Endothelial cell (in vitro differentiated cells): Measurements from ENCODE around the gene PTPN14. TPM values are rescaled to one million over a fixed set of nuclear protein-coding genes. Genes with fewer than 3 reads are reported as not detected.

ENCODE experiments used
- DNase-seq: peaks from one replicate; pipeline ENCODE4 v3.0.0; 2021; ENCODE audit warnings: low spot score
- H3K27ac Mint-ChIP-seq: one replicate; pipeline ENCODE4 v1.8.0; 2021; ENCODE audit warnings: mixed read lengths, inconsistent platforms; ENCODE audit not compliant: unreplicated experiment
- H3K27me3 Mint-ChIP-seq: one replicate; pipeline ENCODE4 v1.8.0; 2021; ENCODE audit warnings: mild to moderate bottlenecking, moderate library complexity, mixed read lengths, inconsistent platforms; ENCODE audit not compliant: unreplicated experiment
- H3K36me3 Mint-ChIP-seq: one replicate; pipeline ENCODE4 v1.8.0; 2021; ENCODE audit warnings: mild to moderate bottlenecking, low read depth, mixed read lengths, inconsistent platforms; ENCODE audit not compliant: unreplicated experiment
- H3K4me1 Mint-ChIP-seq: one replicate; pipeline ENCODE4 v1.8.0; 2021; ENCODE audit warnings: mild to moderate bottlenecking, mixed read lengths, inconsistent platforms; ENCODE audit not compliant: unreplicated experiment
- H3K4me3 Mint-ChIP-seq: one replicate; pipeline ENCODE4 v1.8.0; 2021; ENCODE audit warnings: mild to moderate bottlenecking, mixed read lengths, inconsistent platforms; ENCODE audit not compliant: unreplicated experiment
- H3K9me3 Mint-ChIP-seq: one replicate; pipeline ENCODE4 v1.8.0; 2021; ENCODE audit warnings: mixed read lengths, inconsistent platforms; ENCODE audit not compliant: unreplicated experiment
- total RNA-seq: library from RNA; stranded (reverse); fragmentation: NEBNext Ultra II Directional; extraction: Animal tissue kit (Norgen Biotek cat#: 25700); gene quantifications from one replicate; pipeline ENCODE4 v1.2.1, GENCODE V29; 2021; ENCODE audit not compliant: unreplicated experiment
- TF ChIP-seq, protein P1 (sequence below): fragments of 200-600 bp; sonication (generic); IDR thresholded peaks from one replicate; pipeline ENCODE4 v1.5.0; 2021; ENCODE audit warnings: antibody characterized with exemption; ENCODE audit not compliant: unreplicated experiment

PTPN14 gene
- total RNA-seq, 1 donor from 2014 or later = 46.3 TPM

- TF ChIP-seq, protein P1, sequence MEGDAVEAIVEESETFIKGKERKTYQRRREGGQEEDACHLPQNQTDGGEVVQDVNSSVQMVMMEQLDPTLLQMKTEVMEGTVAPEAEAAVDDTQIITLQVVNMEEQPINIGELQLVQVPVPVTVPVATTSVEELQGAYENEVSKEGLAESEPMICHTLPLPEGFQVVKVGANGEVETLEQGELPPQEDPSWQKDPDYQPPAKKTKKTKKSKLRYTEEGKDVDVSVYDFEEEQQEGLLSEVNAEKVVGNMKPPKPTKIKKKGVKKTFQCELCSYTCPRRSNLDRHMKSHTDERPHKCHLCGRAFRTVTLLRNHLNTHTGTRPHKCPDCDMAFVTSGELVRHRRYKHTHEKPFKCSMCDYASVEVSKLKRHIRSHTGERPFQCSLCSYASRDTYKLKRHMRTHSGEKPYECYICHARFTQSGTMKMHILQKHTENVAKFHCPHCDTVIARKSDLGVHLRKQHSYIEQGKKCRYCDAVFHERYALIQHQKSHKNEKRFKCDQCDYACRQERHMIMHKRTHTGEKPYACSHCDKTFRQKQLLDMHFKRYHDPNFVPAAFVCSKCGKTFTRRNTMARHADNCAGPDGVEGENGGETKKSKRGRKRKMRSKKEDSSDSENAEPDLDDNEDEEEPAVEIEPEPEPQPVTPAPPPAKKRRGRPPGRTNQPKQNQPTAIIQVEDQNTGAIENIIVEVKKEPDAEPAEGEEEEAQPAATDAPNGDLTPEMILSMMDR = no peak
- peak overlapping the region; percentile 57 for H3K27ac Mint-ChIP-seq
- no peaks in the 10 kb centered on the region for H3K36me3 Mint-ChIP-seq
- H3K4me1 Mint-ChIP-seq = peaks cover 43% of the 10 kb centered on the region
- no peaks in the 10 kb centered on the region for H3K9me3 Mint-ChIP-seq
- no peak for DNase-seq
- no peaks in the 10 kb centered on the region for H3K27me3 Mint-ChIP-seq
- H3K4me3 Mint-ChIP-seq = no peak overlapping the region
Observed at GRCh38 chr1:214440219-214440965, 111.0 kb downstream of the PTPN14 start.

DNA sequence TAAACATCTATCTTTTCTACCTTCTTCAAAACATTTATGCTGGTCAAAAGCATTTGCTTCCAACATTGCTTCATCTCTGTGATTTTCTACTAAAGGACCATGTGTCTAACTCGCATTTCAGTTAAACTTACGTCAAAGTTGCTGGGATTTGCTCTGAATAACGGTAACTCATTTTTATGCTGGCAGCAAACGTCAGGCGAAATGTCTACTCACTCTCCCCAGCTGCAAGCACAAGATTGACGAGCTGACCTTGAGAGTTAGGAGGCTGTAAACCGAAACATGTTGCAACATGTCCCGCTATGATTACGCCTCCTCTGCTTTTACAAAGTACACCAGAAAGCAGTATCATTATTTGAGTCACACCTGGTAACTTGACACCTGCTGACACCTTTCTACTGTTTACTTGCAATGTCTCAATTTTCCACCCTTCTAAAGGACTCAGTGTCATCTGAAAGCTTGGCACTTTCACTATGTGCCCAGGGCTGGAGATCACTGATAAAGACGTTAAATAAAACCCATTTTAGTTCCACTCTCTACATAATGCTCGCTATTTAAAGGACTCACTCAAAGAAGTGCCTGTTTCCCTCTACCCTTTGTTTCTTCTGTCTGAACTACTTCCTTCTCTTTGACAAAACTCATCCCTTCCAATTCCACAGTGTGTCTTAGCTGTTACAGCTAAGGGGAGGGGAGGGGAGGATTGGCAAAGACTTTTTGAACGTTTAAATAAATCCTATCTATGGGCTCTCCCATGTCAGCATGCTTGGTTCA lies 111.9 kb downstream of the PTPN14 start:
- no peak for DNase-seq

GRCh38 chr1:214438530-214438929 lies 112.9 kb downstream of the PTPN14 start:
- H3K9me3 Mint-ChIP-seq = no peaks in the 10 kb centered on the region
- peak overlapping the region; percentile 21 for H3K27ac Mint-ChIP-seq
- no peaks in the 10 kb centered on the region for H3K27me3 Mint-ChIP-seq
- DNase-seq = no peak
- H3K4me1 Mint-ChIP-seq = peaks cover 43% of the 10 kb centered on the region
- H3K4me3 Mint-ChIP-seq = no peak overlapping the region
- TF ChIP-seq, protein P1 = no peak
- H3K36me3 Mint-ChIP-seq = no peaks in the 10 kb centered on the region

More for the DNA sequence above, 111.9 kb downstream of the PTPN14 start:
- Mint-ChIP-seq H3K4me3 (no peak overlapping the region), H3K36me3 (no peaks in the 10 kb centered on the region), H3K9me3 (no peaks in the 10 kb centered on the region), H3K27ac (peak overlapping the region; percentile 57), H3K4me1 (peaks cover 43% of the 10 kb centered on the region), H3K27me3 (no peaks in the 10 kb centered on the region)
- TF ChIP-seq, protein P1 = no peak

- Mint-ChIP-seq H3K9me3 (no peaks in the 10 kb centered on the region), H3K27ac (peak overlapping the region; percentile 44), H3K36me3 (no peaks in the 10 kb centered on the region), H3K4me3 (no peak overlapping the region), H3K27me3 (no peaks in the 10 kb centered on the region), H3K4me1 (peaks cover 43% of the 10 kb centered on the region)
- peak; percentile 18 for DNase-seq
- TF ChIP-seq, protein P1 = no peak
Observed at GRCh38 chr1:214438075-214438474, 113.3 kb downstream of the PTPN14 start.

DNA sequence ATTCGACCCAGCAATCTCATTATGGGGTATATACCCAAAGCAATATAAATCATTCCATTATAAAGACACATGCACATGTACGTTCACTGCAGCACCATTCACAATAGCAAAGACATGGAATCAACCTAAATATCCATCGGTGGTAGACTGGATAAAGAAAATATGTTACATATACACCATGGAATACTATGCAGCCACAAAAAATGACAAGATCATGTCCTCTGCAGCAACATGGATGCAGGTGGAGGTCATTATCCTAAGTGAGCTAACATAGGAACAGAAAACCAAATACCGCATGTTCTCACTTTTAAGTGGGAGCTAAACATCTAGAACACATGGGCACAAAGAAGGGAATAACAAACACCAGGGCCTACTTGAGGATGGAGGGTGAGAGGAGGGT lies 115.5 kb downstream of the PTPN14 start:
- H3K27me3 Mint-ChIP-seq = no peaks in the 10 kb centered on the region
- TF ChIP-seq, protein P1 = no peak
- peaks cover 39% of the 10 kb centered on the region for H3K4me1 Mint-ChIP-seq
- no peaks in the 10 kb centered on the region for H3K9me3 Mint-ChIP-seq
- H3K36me3 Mint-ChIP-seq = no peaks in the 10 kb centered on the region
- DNase-seq = no peak
- H3K4me3 Mint-ChIP-seq = no peak overlapping the region
- no peak overlapping the region for H3K27ac Mint-ChIP-seq
